Measurements from ENCODE around the gene TMEM240. TPM values are rescaled to one million over a fixed set of nuclear protein-coding genes. Genes with fewer than 3 reads are reported as not detected.
"Not testable (repeated sequence)": the region's sequence is repeated elsewhere in the genome, so short reads cannot be mapped to it uniquely, and the experiment has no call there.

Gene TMEM240
- total RNA-seq, 4 donors from 2014 or later: 4.0 to 27.3 (median 5.1) TPM; not detected in 1

DNA sequence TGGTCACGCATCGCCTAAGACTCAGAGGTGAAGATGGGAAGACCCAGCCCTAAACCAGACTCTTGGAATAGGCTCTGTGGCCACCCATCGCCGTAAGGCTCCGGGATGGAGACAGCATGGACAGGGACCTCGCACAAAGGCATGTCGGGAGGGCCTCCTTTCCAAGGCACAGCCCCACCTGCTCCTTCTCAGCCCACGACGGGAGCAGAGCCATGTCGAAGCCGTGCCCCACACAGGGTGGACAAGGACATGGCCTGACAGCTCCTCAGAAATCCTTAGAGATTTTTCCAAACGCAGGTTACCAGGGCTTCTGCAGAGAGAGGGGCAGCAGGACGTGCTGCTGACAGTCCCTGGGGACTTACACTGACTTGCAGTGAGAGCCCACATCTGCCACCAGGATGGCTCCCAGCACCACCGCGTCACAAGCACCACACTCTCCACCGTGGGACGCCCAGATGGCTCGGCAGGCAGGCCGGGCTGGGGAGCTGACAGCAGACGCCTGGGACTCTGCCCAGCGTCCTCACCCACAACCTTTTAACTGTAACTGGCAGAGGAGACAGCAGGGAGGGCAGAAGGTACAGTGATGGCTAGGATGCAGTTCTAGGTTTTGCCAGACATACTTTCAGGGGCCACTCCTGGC, 22.3 kb upstream of the TMEM240 start:
- TF ChIP-seq EP300 (IDR thresholded peaks at IDR 0.05) (no peak), POLR2A (IDR thresholded peaks at IDR 0.05) (no peak)
- TF ChIP-seq, protein P1, sequence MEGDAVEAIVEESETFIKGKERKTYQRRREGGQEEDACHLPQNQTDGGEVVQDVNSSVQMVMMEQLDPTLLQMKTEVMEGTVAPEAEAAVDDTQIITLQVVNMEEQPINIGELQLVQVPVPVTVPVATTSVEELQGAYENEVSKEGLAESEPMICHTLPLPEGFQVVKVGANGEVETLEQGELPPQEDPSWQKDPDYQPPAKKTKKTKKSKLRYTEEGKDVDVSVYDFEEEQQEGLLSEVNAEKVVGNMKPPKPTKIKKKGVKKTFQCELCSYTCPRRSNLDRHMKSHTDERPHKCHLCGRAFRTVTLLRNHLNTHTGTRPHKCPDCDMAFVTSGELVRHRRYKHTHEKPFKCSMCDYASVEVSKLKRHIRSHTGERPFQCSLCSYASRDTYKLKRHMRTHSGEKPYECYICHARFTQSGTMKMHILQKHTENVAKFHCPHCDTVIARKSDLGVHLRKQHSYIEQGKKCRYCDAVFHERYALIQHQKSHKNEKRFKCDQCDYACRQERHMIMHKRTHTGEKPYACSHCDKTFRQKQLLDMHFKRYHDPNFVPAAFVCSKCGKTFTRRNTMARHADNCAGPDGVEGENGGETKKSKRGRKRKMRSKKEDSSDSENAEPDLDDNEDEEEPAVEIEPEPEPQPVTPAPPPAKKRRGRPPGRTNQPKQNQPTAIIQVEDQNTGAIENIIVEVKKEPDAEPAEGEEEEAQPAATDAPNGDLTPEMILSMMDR (IDR thresholded peaks at IDR 0.05): no peak
- H3K36me3 ChIP-seq: peaks cover 0 to 74% (median 8%) of the 10 kb centered on the region in 3 donors
- no peak overlapping the region for H3K4me3 ChIP-seq
- peaks cover 0 to 15% (median 0%) of the 10 kb centered on the region in 4 donors for H3K4me1 ChIP-seq
- H3K27me3 ChIP-seq: no peaks in the 10 kb centered on the region
- no peaks in the 10 kb centered on the region for H3K9me3 ChIP-seq
- no peak for DNase-seq (ENCODE audit: low spot score in 2 of 2)
- H3K27ac ChIP-seq: no peak overlapping the region
- 91 to 92% methylated on average over 15 to 21 of the region's 21 CpGs for WGBS, 2 donors

DNA sequence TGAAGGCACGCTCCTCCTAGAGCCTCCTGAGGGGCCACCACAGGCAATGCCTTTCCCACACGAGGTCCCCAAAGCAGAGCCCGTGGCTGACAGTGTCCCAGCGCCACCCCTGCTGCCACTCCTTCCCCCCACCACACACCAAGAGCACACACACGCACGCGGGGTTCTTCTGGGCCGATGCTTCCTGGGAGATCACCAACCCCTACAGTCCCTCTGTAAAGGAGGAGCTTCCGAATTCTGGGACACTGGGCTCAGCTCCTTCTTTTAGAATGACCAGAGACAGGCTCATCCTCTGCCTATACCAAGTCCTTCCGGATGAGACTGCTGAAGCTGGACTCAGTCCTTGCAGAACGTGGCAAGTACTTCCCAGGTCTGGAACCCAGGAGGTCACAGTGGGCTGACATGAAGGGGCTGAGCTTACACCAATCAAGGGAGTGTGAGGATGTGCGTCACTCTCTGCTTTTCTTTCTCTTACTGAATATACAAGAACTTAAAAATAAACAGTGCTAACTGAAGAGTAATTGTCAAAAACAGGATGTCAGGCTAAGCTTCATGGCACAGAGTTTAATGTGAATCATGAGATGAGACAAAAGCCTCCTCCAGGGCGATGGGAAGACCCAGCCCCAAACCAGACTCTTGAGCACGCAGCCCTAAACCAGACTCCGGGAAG, 21.5 kb upstream of the TMEM240 start:
- H3K4me3 ChIP-seq: no peak overlapping the region
- WGBS, 2 donors: 88 to 92% methylated on average over 15 of the region's 15 CpGs
- DNase-seq (ENCODE audit: low spot score in 2 of 2): no peak
- H3K4me1 ChIP-seq: peaks cover 0 to 7% (median 0%) of the 10 kb centered on the region in 4 donors
- no peak overlapping the region for H3K27ac ChIP-seq
- no peaks in the 10 kb centered on the region for H3K27me3 ChIP-seq
- H3K9me3 ChIP-seq: no peaks in the 10 kb centered on the region
- TF ChIP-seq, protein P1 (IDR thresholded peaks at IDR 0.05): no peak
- H3K36me3 ChIP-seq: peaks cover 0 to 72% (median 8%) of the 10 kb centered on the region in 3 donors

DNA sequence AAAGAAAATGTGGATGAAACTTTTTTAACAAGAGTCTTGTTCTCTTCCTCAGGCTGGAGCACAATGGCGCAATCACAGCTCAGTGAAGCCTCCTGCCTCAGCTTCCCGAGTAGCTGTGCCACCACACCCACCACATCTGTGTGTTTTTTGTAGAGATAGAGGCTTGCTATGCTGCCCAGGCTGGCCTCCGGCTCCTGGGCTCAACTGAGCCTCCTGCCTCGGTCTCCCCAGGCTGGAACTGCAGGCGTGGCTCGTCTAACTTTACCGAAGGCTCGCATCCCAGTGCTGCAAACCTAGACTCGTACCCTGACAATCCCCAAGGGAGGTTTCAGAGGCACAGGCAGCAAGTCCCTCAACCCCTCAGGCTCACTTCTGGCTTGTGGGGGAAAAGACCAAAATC, 19.8 kb upstream of the TMEM240 start:
- 87 to 92% methylated on average over 9 of the region's 9 CpGs for WGBS, 2 donors
- Histone ChIP-seq H3K4me1 (peaks cover 0 to 1% (median 0%) of the 10 kb centered on the region in 4 donors), H3K9me3 (no peaks in the 10 kb centered on the region), H3K36me3 (peaks cover 0 to 66% (median 8%) of the 10 kb centered on the region in 3 donors), H3K4me3 (no peak overlapping the region), H3K27ac (no peak overlapping the region), H3K27me3 (no peaks in the 10 kb centered on the region)
- TF ChIP-seq, protein P1 (IDR thresholded peaks at IDR 0.05): no peak
- no peak for TF ChIP-seq POLR2A (IDR thresholded peaks at IDR 0.05)
- no peak for TF ChIP-seq EP300 (IDR thresholded peaks at IDR 0.05)
- DNase-seq (ENCODE audit: low spot score in 2 of 2): no peak

DNA sequence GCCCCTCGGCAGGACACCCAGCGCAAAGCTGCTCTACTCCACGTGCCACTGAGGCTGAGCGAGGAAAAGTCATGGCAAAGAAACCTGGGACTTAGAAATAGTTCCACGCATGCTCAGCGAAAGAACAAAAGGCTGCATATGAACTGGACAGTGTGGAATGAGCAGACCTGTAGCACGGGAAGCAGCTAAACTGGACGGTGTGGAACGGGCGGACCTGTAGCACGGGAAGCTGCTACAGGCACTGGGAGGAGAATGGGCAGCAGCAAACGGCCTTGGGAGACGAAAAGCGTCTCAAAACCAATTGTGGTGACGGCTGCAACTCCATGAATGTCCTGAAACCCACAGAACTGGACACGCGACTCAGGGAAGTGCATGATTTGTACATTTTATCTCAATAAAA, 18.6 kb upstream of the TMEM240 start:
- TF ChIP-seq EP300 (IDR thresholded peaks at IDR 0.05): no peak
- no peak for TF ChIP-seq POLR2A (IDR thresholded peaks at IDR 0.05)
- TF ChIP-seq, protein P1 (IDR thresholded peaks at IDR 0.05): no peak
- no peak overlapping the region for H3K27ac ChIP-seq
- H3K27me3 ChIP-seq: no peaks in the 10 kb centered on the region
- DNase-seq (ENCODE audit: low spot score in 2 of 2): no peak
- peaks cover 0 to 62% (median 4%) of the 10 kb centered on the region in 3 donors for H3K36me3 ChIP-seq
- H3K4me1 ChIP-seq: peaks cover 0 to 12% (median 0%) of the 10 kb centered on the region in 4 donors
- no peak overlapping the region for H3K4me3 ChIP-seq
- WGBS, 2 donors: 66 to 74% methylated on average over 17 of the region's 17 CpGs
- H3K9me3 ChIP-seq: no peaks in the 10 kb centered on the region

DNA sequence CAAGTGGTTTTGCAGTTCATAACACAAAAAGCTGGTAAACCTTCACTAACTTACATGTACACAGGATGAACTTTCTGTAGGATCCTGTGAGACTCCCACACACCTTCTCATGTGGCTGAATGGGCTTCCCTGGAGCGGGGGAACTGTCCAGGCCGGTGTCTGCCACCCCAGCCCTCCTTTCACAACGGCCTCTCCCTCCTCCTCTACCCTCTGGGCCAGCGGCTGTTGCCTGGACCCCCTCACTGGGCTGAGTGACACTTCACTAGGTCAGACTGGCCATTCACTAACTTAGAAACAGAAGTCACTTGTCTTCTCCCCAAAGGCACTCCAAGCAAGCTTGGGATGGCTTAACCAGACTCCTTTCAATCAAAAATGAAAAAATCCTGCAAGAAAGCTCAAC, 18.2 kb upstream of the TMEM240 start:
- WGBS, 2 donors: 47 to 61% methylated on average over 4 of the region's 4 CpGs
- H3K27ac ChIP-seq: no peak overlapping the region
- H3K36me3 ChIP-seq: peaks cover 0 to 58% (median 2%) of the 10 kb centered on the region in 3 donors
- no peaks in the 10 kb centered on the region for H3K27me3 ChIP-seq
- DNase-seq (ENCODE audit: low spot score in 2 of 2): no peak
- no peak overlapping the region for H3K4me3 ChIP-seq
- no peak for TF ChIP-seq POLR2A (IDR thresholded peaks at IDR 0.05)
- TF ChIP-seq, protein P1 (IDR thresholded peaks at IDR 0.05): no peak
- TF ChIP-seq EP300 (IDR thresholded peaks at IDR 0.05): no peak
- H3K9me3 ChIP-seq: no peaks in the 10 kb centered on the region
- H3K4me1 ChIP-seq: peaks cover 0 to 16% (median 0%) of the 10 kb centered on the region in 4 donors

DNA sequence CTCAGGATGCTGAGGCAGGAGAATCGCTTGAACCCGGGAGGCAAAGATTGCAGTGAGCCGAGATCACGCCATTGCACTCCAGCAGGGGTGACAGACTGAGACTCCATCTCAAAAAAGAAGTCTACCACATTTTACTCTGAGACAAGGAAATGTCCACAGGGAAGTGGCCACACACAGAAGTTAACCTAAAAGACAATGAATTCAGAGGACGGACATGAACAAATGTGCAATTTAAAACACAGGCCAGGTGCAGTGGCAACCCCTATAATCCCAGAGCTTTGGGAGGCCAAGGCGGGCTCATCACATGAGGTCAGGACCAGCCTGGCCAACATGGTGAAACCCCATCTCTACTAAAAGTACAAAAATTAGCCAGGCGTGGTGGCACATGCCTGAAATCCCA, 17.3 kb upstream of the TMEM240 start:
- Histone ChIP-seq H3K4me1 (peaks cover 0 to 16% (median 0%) of the 10 kb centered on the region in 4 donors), H3K36me3 (peaks cover 0 to 49% (median 0%) of the 10 kb centered on the region in 3 donors)
- 91 to 92% methylated on average over 7 of the region's 7 CpGs for WGBS, 2 donors
- H3K27me3 ChIP-seq; H3K4me3 ChIP-seq; H3K27ac ChIP-seq; H3K9me3 ChIP-seq; DNase-seq (ENCODE audit: low spot score in 2 of 2): not testable (repeated sequence)

DNA sequence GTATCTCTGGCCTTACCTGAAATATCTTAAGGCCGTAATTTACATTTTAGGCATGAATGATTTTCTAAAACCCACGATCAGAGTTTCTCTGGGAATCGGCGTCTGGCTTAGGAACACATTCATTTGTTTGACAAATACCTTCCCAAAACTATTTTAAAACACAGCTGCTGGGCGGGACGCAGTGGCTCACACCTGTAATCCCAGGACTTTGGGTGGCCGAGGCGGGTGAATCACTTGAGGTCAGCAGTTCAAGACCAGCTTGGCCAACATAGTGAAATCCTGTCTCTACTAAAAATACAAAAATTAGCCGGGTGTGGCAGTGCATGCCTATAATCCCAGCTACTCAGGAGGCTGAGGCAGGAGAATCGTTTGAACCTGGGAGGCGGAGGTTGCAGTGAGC, 16.5 kb upstream of the TMEM240 start:
- Histone ChIP-seq H3K4me1 (peaks cover 0 to 21% (median 0%) of the 10 kb centered on the region in 4 donors), H3K36me3 (peaks cover 0 to 41% (median 0%) of the 10 kb centered on the region in 3 donors)
- H3K4me3 ChIP-seq; H3K27me3 ChIP-seq; H3K27ac ChIP-seq; DNase-seq (ENCODE audit: low spot score in 2 of 2); H3K9me3 ChIP-seq: not testable (repeated sequence)
- 88 to 96% methylated on average over 11 of the region's 11 CpGs for WGBS, 2 donors

Data from tibial nerve (tissue), 4 donors.